Activated CD8-positive, alpha-beta memory T cell treated with anti-CD3 and anti-CD28 coated beads, Interleukin-2, amount 50 U/mL, for 1 hour (primary cell): Measurements from ENCODE around the gene BRINP1.

Experiments used
- DNase-seq: peaks from one replicate; pipeline ENCODE4 v3.0.0-alpha.2; 2020; ENCODE audit errors: extremely low read depth

Gene BRINP1

GRCh38 chr9:119278171-119278570 lies 91.1 kb downstream of the BRINP1 start:
- no peak for DNase-seq

GRCh38 chr9:119273984-119274665 lies 95.1 kb downstream of the BRINP1 start:
- no peak for DNase-seq

GRCh38 chr9:119273325-119273904 lies 95.8 kb downstream of the BRINP1 start:
- DNase-seq, result no peak

GRCh38 chr9:119272500-119273211 lies 96.6 kb downstream of the BRINP1 start:
- DNase-seq, result no peak

- DNase-seq, result no peak
These were observed 100.2 kb downstream of the BRINP1 start for GRCh38 chr9:119268985-119269384.

- no peak for DNase-seq
These were observed 105.1 kb downstream of the BRINP1 start for GRCh38 chr9:119264165-119264564.

- no peak for DNase-seq
These were observed 111.6 kb downstream of the BRINP1 start for GRCh38 chr9:119257592-119257991.

GRCh38 chr9:119255116-119255515 lies 114.1 kb downstream of the BRINP1 start:
- no peak for DNase-seq

GRCh38 chr9:119252671-119253299 lies 116.5 kb downstream of the BRINP1 start:
- no peak for DNase-seq

- no peak for DNase-seq
These were observed 117.3 kb downstream of the BRINP1 start for GRCh38 chr9:119251936-119252335.

- DNase-seq, result no peak
These were observed 118.5 kb downstream of the BRINP1 start for GRCh38 chr9:119250730-119251129.

- DNase-seq, result no peak
These were observed 128.7 kb downstream of the BRINP1 start for GRCh38 chr9:119240546-119240945.

- DNase-seq, result no peak
These were observed 134.6 kb downstream of the BRINP1 start for GRCh38 chr9:119234636-119235035.

- DNase-seq, result no peak
These were observed 141.8 kb downstream of the BRINP1 start for GRCh38 chr9:119227422-119227821.

GRCh38 chr9:119224431-119224830 lies 144.8 kb downstream of the BRINP1 start:
- DNase-seq, result no peak

GRCh38 chr9:119221276-119221675 lies 148.0 kb downstream of the BRINP1 start:
- DNase-seq, result no peak

- no peak for DNase-seq
These were observed 150.9 kb downstream of the BRINP1 start for GRCh38 chr9:119218293-119218692.

- DNase-seq, result no peak
These were observed 152.4 kb downstream of the BRINP1 start for GRCh38 chr9:119216651-119217331.

GRCh38 chr9:119215651-119216050 lies 153.6 kb downstream of the BRINP1 start:
- DNase-seq, result no peak

GRCh38 chr9:119213471-119213870 lies 155.8 kb downstream of the BRINP1 start:
- DNase-seq, result no peak

- no peak for DNase-seq
These were observed 171.2 kb downstream of the BRINP1 start for GRCh38 chr9:119197893-119198607.
